GM12864 (cell line): ENCODE results near the gene NID2.

Source experiments
- DNase-seq: peaks from one replicate; pipeline ENCODE4 v3.0.0-alpha.2; 2011; ENCODE audit warnings: low read depth
- H3K4me3 ChIP-seq: 2 replicates; pipeline ENCODE4 v1.5.1; 2011; ENCODE audit warnings: mild to moderate bottlenecking, low read depth, low read length, control low read depth
- TF ChIP-seq, protein P1 (sequence below): IDR thresholded peaks from 2 replicates; pipeline ENCODE4 v1.5.1; 2011; ENCODE audit warnings: low read depth, mild to moderate bottlenecking, moderate library complexity, low read length, control low read depth, inconsistent platforms; ENCODE audit errors: missing control alignments

NID2 gene

GRCh38 chr14:51998348-51998747 is 70.5 kb downstream of the NID2 start:
- TF ChIP-seq, protein P1, sequence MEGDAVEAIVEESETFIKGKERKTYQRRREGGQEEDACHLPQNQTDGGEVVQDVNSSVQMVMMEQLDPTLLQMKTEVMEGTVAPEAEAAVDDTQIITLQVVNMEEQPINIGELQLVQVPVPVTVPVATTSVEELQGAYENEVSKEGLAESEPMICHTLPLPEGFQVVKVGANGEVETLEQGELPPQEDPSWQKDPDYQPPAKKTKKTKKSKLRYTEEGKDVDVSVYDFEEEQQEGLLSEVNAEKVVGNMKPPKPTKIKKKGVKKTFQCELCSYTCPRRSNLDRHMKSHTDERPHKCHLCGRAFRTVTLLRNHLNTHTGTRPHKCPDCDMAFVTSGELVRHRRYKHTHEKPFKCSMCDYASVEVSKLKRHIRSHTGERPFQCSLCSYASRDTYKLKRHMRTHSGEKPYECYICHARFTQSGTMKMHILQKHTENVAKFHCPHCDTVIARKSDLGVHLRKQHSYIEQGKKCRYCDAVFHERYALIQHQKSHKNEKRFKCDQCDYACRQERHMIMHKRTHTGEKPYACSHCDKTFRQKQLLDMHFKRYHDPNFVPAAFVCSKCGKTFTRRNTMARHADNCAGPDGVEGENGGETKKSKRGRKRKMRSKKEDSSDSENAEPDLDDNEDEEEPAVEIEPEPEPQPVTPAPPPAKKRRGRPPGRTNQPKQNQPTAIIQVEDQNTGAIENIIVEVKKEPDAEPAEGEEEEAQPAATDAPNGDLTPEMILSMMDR = no peak
- H3K4me3 ChIP-seq = no peak overlapping the region
- DNase-seq = no peak

- no peak overlapping the region for H3K4me3 ChIP-seq
- DNase-seq = no peak
- TF ChIP-seq, protein P1 = peak; percentile 47
These were observed 72.6 kb downstream of the NID2 start for GRCh38 chr14:51996148-51996746.

DNA sequence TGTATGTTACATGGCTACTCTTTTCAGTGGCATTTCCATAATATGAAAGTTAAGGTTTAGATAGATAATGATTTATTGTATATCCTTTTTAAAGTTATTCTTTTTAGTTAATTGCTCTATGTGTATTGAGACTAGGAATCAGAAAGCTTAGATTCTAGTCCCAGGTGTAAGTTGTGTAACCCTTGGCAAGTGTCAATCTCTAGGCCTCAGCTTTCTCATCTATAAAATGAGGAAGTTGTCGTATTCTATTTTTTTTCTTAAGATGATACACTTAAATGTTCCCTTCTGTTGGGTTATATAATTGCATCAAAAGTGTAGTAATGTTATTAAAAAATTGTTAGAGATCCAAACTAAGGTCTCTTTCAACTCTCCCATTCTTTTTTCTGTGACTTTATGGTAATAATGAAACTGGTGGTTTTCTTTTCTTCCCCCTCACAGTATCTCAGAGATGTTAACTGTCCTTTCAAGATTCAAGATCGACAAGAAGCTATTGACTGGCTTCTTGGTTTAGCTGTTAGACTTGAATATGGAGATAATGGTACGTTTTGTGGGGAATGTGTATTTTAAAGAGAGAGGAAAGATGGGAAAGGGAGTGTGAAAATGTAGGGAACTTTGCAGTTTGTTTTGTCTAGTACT is 75.5 kb downstream of the NID2 start:
- TF ChIP-seq, protein P1 = no peak
- no peak overlapping the region for H3K4me3 ChIP-seq
- no peak for DNase-seq

DNA sequence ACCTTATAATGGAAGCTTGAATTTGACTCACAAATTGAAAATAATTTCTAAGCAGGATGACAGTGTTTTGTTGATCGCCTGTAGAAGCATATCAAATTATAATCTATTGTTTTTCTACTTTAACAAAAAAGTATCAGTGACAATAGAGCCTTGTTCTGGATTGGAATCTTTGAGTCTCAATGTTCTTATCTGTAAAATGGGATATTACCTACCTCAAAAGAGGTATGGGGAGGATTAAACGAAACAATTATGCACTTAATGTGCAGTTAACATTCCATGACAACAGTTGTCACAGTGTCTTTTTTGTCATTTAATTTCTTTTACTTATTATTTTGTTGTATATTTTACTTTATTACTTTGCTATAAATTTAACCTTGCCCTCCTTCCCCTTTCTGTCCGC is 78.4 kb downstream of the NID2 start:
- TF ChIP-seq, protein P1 = no peak
- DNase-seq = no peak
- peak overlapping the region; percentile 69 for H3K4me3 ChIP-seq

- TF ChIP-seq, protein P1 = no peak
- H3K4me3 ChIP-seq = peak within 1 kb of the TSS; percentile 69
- peak; percentile 77 for DNase-seq
These were observed 79.3 kb downstream of the NID2 start, which contains the start of gene RTRAF for GRCh38 chr14:51989293-51990234. Gene RTRAF (plus strand): TSS chr14:51989546. CDS start chr14:51989640, 94 bp downstream.

DNA sequence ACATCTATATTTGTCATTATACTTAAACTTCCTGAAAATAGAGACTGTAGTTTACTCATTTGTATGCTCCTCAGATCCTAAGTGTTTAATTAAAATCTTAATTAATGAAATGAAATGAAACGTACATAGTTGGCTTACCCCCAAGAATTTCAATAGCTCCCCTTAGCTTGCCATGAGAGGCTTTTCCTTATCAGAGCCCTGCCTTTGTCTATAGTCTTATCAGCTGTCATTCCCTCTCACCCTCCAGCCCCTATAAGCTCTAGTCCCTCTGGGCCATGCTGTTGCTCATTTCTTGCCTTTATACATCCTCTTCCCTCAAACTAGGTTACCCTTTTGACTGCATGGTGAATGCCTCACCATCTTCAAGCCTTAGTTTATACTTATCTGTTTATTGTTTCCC is 80.6 kb downstream of the NID2 start:
- TF ChIP-seq, protein P1 = no peak
- H3K4me3 ChIP-seq = no peak overlapping the region
- no peak for DNase-seq
